ENCODE results near the gene AP5Z1.

AP5Z1 gene

DNA sequence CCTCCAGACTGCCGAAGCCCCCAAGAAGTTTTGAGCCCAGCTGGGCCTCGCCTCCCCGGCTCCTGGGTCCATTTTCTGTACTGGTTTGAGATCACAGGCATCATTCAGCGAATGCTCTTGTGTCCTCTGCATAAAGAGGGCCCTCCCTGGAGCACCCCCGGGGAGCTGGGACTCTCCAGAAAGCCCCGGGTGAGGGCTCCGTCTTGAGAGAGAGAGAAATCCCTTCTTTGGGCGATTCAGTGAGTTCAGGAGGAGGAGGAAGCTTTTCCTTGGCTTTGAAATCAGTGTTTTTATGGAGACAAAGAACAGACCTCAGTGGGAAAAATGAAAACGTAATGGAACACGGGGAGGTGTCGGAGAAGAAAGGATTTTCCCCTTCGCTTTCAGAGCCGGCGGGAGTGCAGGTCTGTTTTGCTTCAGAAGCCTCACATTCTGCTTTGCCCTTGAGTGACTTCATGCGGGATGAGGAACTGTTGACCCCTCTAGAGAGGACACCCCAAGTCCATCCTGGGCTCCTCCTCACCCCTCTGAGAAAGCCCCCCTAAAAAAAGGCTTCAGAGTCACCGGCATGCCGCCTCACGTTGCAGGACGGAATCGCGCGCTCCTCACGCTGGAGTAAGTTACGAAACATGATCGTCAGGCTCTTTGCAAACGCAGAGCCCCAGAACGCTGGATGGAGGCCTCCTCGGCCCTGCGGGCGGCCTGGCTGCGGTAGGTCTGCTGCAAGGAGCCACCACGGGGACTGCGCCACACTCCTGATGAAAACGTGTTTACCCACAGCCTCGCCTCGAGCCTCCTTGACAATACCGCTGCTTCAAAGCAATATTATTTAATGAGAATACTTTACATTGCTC lies 8.5 kb upstream of the AP5Z1 start:
- DNase-seq (ENCODE audit: insufficient read length, low spot score) (no peak), FAIRE-seq (no peak)

GRCh38 chr7:4768597-4769569 lies 6.5 kb upstream of the AP5Z1 start:
- DNase-seq (ENCODE audit: insufficient read length, low spot score) (no peak), FAIRE-seq (no peak)
- no peak for TF ChIP-seq POLR2A (IDR thresholded peaks at IDR 0.05; ENCODE audit: low read depth, low read length)

More for the DNA sequence above, 8.5 kb upstream of the AP5Z1 start:
- TF ChIP-seq POLR2A (IDR thresholded peaks at IDR 0.05; ENCODE audit: low read depth, low read length) = no peak

DNA sequence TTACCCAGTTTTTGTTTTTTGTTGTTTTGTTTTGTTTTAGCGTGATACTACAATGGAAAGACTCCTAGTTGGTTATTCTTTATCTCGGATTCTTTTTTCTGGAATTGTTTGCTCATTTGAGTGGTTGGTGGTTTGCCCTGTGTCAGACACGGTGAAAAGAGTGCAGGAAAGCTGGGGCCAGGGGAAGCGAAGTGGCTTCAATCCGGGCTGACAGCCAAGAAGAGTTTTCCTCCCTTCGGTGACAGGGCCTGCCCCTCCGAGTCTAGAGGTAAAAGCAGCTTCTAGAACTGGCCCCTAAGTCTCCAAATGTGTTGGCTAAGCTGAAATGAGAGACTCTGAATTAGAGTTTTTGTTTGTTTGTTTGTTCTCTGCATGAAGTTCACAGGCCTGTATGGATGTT lies 5.7 kb upstream of the AP5Z1 start:
- no peak for TF ChIP-seq POLR2A (IDR thresholded peaks at IDR 0.05; ENCODE audit: low read depth, low read length)
- no peak for FAIRE-seq
- no peak for DNase-seq (ENCODE audit: insufficient read length, low spot score)

- TF ChIP-seq POLR2A (IDR thresholded peaks at IDR 0.05; ENCODE audit: low read depth, low read length) = no peak
- DNase-seq (ENCODE audit: insufficient read length, low spot score) (no peak), FAIRE-seq (no peak)
Observed at GRCh38 chr7:4770886-4771285, 4.5 kb upstream of the AP5Z1 start.

DNA sequence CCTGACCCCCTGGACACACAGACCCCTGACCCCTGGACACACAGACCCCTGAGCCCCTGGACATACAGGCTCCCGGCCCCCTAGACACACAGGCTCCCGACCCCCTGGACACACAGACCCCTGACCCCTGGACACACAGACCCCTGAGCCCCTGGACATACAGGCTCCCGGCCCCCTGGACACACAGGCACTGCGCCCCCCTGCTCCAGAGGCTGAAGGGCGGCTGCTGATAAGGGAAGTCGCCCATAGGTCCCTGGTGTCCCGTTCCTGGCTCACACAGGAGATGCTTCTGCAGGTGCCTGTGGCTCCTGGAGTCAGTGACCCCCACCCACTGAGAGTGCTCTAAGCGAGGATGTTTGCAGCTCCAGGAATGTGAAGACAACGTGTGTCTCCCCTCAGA lies 3.7 kb upstream of the AP5Z1 start:
- TF ChIP-seq POLR2A (IDR thresholded peaks at IDR 0.05; ENCODE audit: low read depth, low read length) = no peak
- no peak for FAIRE-seq
- DNase-seq (ENCODE audit: insufficient read length, low spot score) = no peak

DNA sequence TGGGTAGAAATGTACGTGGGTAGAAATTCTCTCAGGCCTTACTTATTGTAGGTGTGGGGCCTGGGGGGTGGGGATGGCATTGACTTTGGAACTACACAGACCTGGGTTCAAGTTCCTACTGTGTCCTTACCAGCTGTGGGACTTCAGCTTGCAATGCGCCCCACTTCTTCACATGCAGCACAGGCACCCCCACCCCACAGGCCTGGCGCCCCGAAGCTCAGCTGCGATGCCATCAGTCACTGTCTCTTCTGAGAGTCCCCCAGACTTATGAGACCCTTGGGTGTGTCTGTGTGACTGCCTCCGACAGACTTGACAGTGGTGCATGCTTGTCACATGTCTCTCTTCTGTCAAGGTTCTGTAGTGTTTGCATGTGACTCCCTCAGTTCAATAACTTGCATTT lies 3.1 kb upstream of the AP5Z1 start:
- DNase-seq (ENCODE audit: insufficient read length, low spot score) (no peak), FAIRE-seq (no peak)
- no peak for TF ChIP-seq POLR2A (IDR thresholded peaks at IDR 0.05; ENCODE audit: low read depth, low read length)

DNA sequence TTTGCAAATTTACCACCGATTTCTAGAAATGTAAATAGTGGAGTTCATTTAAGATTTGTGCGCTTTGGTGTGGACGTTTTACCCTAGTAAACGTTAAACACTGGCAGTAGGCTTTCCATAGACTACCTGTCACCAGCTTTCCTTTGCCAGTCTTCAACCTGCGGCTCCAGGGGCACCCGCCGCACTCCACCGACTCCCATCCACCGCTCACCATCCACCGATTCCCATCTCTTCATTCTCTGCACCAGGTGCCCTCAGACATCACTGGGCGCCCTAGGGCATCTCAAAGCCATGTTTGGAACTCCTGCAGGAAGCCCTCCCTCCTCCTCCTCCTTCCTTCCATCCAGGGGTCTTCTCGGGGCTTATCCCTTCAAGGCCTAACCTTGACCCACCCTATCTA lies 1.4 kb upstream of the AP5Z1 start:
- TF ChIP-seq POLR2A (IDR thresholded peaks at IDR 0.05; ENCODE audit: low read depth, low read length) = no peak
- DNase-seq (ENCODE audit: insufficient read length, low spot score) = no peak
- no peak for FAIRE-seq

- TF ChIP-seq POLR2A (IDR thresholded peaks at IDR 0.05; ENCODE audit: low read depth, low read length) = 0 out of 2 replicates have a peak, but pooled peaks have one; percentile 18
- no peak for FAIRE-seq
- DNase-seq (ENCODE audit: insufficient read length, low spot score) = no peak
Observed at GRCh38 chr7:4774658-4775249, 669 bp upstream of the AP5Z1 start.

- FAIRE-seq (no peak), DNase-seq (ENCODE audit: insufficient read length, low spot score) (peak; percentile 59)
- TF ChIP-seq POLR2A (IDR thresholded peaks at IDR 0.05; ENCODE audit: low read depth, low read length) = no peak
Observed at GRCh38 chr7:4775848-4776623, 613 bp downstream of the AP5Z1 start.

DNA sequence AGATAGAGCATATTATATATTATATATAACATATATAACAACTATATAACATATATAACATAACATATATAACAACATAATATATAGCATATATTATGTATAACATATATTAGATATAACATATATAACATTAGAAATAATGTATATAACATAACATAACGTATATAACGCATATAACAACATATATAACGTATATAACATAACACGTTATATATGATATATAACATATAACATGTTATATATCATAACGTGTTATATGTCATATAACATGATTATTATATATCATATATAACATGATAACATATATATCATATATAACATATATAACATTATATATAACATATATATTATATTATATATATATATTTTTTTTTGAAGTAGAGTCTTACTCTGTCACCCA lies 3.7 kb downstream of the AP5Z1 start:
- no peak for FAIRE-seq
- no peak for DNase-seq (ENCODE audit: insufficient read length, low spot score)
- no peak for TF ChIP-seq POLR2A (IDR thresholded peaks at IDR 0.05; ENCODE audit: low read depth, low read length)

- TF ChIP-seq POLR2A (IDR thresholded peaks at IDR 0.05; ENCODE audit: low read depth, low read length) = no peak
- no peak for DNase-seq (ENCODE audit: insufficient read length, low spot score)
- no peak for FAIRE-seq
Observed at GRCh38 chr7:4781366-4782069, 6.1 kb downstream of the AP5Z1 start.

DNA sequence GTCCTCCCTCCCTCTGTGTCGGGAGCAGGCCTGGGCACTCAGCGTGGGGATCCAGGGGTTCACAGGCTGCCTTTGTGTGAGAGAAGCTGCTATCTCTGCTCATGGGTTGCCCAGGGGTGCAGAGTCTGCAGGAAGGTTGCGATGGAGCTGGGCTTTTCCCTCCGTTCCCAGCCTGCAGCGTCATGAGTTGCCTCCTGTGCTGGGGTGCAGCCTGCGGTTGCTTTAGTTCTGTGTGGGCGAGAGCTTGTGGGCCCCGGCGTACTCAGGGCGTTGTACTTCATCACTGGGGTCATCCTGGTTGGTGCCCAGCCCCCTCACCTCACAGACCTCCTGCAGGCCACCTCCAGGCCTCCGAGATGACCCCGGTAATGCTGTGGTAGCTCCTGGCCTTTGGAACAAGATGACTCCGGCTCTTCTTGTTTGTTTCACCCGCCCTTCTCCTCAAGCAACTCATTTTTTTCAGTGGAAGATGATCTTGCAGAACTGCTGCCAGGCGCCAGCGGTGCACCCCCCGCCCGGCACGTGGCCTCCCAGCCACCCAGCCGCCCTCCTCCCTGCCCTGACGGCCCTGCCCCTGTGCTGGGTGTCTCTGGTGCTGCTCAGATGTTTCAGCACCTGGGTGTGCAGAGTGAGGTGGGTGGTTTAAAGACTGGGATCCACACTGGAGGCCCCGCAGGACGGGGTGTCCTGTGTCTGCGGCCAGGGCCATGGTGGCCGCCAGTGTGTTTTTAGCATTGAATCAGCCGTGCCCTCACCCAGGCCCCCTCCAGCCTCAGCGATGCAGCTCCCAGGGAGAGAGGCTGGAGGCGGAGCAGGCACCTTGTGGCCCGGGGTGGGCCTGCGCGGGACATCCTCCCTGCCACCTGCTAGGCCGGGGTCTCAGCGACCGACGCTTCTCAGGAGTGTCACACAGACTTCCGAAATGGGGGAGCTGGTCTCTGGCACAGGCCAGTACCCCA lies 7.2 kb downstream of the AP5Z1 start:
- no peak for DNase-seq (ENCODE audit: insufficient read length, low spot score)
- no peak for FAIRE-seq
- TF ChIP-seq POLR2A (IDR thresholded peaks at IDR 0.05; ENCODE audit: low read depth, low read length) = no peak
